Mesodermal cell (in vitro differentiated cells): ENCODE measurements around the gene TM9SF1.

ENCODE experiments used
- H3K27ac ChIP-seq: 2 replicates; pipeline ENCODE4 v1.7.0; 2013; ENCODE audit warnings: mild to moderate bottlenecking, low read depth, low read length, moderate library complexity; ENCODE audit not compliant: severe bottlenecking
- H3K36me3 ChIP-seq: 2 replicates; pipeline ENCODE4 v1.7.1; 2013; ENCODE audit warnings: mild to moderate bottlenecking, low read length, moderate library complexity; ENCODE audit not compliant: control insufficient read depth, insufficient read depth
- H3K4me1 ChIP-seq: one replicate; pipeline ENCODE4 v1.7.1; 2013; ENCODE audit warnings: mild to moderate bottlenecking, low read length; ENCODE audit not compliant: insufficient read depth, control insufficient read depth, poor library complexity, severe bottlenecking
- H3K4me3 ChIP-seq: 2 replicates; pipeline ENCODE4 v1.7.0; 2013; ENCODE audit warnings: low read length, control low read depth, mild to moderate bottlenecking; ENCODE audit not compliant: insufficient read depth, poor library complexity, severe bottlenecking; ENCODE audit errors: extremely low read depth
- H3K9me3 ChIP-seq: 2 replicates; pipeline ENCODE4 v1.7.1; 2013; ENCODE audit warnings: mild to moderate bottlenecking, low read length, moderate library complexity; ENCODE audit not compliant: control insufficient read depth
- WGBS, 2 experiments: methylation state at CpG; one replicate each; pipeline ENCODE4 v1.1.5; 2013; ENCODE audit warnings: missing lambda C conversion rate in 2 of 2; ENCODE audit not compliant: insufficient coverage in 2 of 2; 5-methylcytosine and 5-hydroxymethylcytosine counted together

The TM9SF1 gene

DNA sequence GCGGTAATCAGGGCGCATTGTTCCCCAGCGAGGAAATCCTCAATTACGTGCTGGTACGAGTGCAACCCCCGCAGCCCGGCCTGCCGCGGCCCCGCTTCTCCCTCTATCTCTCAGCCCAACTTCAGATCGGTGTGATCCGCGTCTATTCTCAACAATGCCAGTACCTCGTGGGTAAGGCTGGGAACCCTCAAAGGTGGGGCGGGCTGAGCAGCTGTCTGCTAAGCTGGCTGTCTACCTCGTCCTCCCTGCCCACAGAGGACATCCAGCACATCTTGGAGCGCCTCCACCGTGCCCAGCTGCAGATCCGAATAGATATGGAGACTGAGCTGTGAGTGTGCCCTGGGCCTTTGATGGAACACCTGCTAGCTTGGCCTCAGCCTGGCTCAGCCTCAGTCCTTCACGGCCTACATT is 22.4 kb downstream of the TM9SF1 start:
- no peaks in the 10 kb centered on the region for H3K9me3 ChIP-seq
- no peaks in the 10 kb centered on the region for H3K4me1 ChIP-seq
- WGBS, 2 experiments: 94 to 98% methylated on average over 15 to 20 of the region's 20 CpGs
- no peak overlapping the region for H3K27ac ChIP-seq
- H3K36me3 ChIP-seq: peaks cover 18% of the 10 kb centered on the region
- peak overlapping the region; percentile 37 for H3K4me3 ChIP-seq

DNA sequence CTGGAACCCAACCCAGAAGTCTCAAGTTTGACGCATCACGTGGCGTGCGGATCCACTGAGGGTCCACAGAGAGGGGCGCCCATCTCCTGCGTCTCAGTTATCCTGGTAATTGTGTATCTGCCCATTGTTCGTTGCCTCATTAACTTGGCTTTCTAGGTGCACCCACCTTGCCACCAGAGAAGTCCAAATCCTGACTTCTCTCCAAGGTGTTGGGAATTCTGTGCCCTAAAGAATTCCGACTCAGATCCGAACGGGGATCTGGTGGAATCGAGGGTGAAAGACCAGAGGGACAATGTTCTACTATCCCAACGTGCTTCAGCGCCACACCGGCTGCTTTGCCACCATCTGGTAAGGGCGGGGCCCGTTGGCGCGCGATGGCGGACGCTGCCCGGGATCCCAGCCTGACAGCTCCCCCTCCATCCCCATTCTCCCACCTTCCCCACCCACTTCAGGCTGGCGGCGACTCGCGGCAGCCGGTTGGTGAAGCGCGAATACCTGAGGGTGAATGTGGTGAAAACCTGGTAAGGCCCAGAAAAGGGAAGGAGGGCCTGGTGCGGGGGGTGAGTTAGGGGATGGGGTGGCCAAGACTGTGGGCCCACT is 22.9 kb downstream of the TM9SF1 start:
- Histone ChIP-seq H3K4me3 (peak overlapping the region; percentile 37), H3K36me3 (peaks cover 17% of the 10 kb centered on the region), H3K27ac (no peak overlapping the region), H3K9me3 (no peaks in the 10 kb centered on the region), H3K4me1 (no peaks in the 10 kb centered on the region)
- 81 to 83% methylated on average over 20 to 26 of the region's 30 CpGs for WGBS, 2 experiments

DNA sequence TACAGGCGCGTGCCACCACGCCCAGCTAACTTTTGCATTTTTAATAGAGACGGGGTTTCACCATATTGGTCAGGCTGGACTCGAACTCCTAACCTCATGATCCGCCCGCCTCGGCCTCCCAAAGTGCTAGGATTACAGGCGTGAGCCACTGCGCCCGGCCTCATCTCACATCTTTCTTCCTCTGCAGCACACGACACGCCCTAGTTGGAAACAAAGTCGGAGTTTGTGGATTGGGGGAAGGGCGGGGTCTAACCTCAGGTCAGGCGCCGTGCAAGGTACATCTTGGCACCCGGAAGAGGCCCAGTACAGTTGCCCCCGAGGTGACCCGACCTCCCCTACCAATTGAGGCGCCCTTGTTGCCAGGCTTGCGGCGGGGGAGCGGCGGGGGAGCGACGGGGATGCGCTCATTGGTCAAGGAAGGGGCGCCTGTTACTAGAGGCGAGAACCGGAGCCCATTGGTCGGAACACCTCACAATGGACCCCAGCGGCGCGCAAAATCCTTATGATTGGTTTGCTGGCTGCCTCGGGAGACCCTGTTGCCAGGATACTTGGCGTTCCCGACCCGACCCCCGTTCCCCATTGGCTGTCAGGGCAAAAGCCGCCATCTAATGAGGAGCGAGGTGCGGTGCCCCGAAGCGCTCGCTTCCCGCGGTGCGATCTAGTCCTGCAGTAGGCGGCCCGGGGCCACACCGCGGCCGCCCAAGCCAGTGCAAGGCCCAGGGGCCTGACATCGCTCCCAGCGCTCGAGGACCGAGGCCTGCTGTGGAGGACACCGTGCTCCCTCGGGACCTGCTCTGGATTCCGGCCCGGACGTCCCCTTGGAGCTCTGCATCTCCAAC is 23.6 kb downstream of the TM9SF1 start, which contains the start of gene REC8:
Gene REC8 (plus strand): TSS at position 659 of the 839 bp plus-strand sequence. CDS start 473 bp downstream, outside the sequence.
- Histone ChIP-seq H3K4me1 (no peaks in the 10 kb centered on the region), H3K4me3 (peak within 1 kb of the TSS; percentile 37), H3K9me3 (no peaks in the 10 kb centered on the region), H3K27ac (no peak within 1 kb of the TSS), H3K36me3 (peaks cover 13% of the 10 kb centered on the region)
- WGBS, 2 experiments: 20 to 29% methylated on average over 47 to 59 of the region's 63 CpGs

DNA sequence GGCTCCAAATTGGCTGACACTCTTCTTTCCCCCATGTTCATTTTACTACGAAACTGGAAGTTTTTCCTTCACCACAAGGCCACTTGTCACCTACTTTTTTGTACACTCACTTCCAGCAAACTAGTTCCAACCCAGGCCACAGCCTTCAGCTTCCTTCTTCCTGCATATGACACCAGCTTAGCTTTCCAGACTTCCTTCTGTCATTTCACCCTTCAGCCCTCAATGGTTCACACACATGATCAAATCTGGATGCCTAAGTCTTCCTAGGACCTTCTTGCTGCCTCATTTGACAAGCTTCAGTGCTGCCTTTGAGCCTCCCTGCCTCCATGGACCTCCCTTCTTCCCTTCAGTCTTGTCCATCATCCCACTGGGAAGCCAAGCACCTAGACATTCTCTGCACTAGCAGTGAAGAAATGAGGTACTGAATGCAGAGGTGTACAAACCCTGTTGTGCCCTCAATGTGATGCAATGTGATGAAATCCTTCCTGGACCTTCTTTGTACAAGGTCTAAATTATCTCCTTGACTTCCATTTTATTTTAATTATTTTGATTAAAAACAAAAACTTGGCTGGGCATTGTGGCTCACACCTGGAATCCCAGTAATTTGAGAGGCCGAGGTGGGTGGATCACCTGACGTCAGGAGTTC is 27.6 kb downstream of the TM9SF1 start:
- 89% methylated on average over 3 of the region's 3 CpGs for WGBS, 2 experiments
- Histone ChIP-seq H3K36me3 (peaks cover 51% of the 10 kb centered on the region), H3K27ac (no peak overlapping the region), H3K9me3 (no peaks in the 10 kb centered on the region), H3K4me3 (no peak overlapping the region), H3K4me1 (no peaks in the 10 kb centered on the region)

DNA sequence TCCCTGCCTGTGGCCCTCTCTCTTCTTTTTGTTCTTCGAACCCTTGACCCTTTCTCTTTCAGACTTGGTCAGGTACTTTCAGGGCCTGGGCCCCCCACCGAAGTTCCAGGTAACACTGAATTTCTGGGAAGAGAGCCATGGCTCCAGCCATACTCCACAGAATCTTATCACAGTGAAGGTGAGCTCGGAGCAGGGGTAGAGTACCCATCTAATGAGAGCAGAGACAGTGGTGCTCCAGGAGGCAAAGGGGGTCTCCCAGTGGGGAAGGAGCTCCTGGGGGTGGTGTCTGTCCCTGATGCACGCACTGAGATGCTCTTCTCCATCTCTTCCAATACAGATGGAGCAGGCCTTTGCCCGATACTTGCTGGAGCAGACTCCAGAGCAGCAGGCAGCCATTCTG is 29.5 kb downstream of the TM9SF1 start:
- no peaks in the 10 kb centered on the region for H3K4me1 ChIP-seq
- no peak overlapping the region for H3K27ac ChIP-seq
- peaks cover 52% of the 10 kb centered on the region for H3K36me3 ChIP-seq
- WGBS, 2 experiments: 90 to 94% methylated on average over 2 to 4 of the region's 5 CpGs
- no peak overlapping the region for H3K4me3 ChIP-seq
- no peaks in the 10 kb centered on the region for H3K9me3 ChIP-seq

DNA sequence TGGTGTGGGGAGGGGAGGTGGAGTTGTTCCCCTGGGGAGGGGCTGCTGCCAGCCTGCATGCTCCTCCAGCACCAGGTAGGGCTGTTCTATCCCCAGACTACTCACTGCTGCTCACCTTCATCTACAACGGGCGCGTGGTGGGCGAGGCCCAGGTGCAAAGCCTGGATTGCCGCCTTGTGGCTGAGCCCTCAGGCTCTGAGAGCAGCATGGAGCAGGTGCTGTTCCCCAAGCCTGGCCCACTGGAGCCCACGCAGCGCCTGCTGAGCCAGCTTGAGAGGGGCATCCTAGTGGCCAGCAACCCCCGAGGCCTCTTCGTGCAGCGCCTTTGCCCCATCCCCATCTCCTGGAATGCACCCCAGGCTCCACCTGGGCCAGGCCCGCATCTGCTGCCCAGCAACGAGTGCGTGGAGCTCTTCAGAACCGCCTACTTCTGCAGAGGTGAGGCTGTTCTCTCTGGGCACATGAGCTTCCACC is 30.7 kb downstream of the TM9SF1 start:
- Histone ChIP-seq H3K4me1 (no peaks in the 10 kb centered on the region), H3K27ac (no peak overlapping the region), H3K4me3 (no peak overlapping the region), H3K9me3 (no peaks in the 10 kb centered on the region), H3K36me3 (peaks cover 61% of the 10 kb centered on the region)
- WGBS, 2 experiments: 96 to 98% methylated on average over 9 to 14 of the region's 14 CpGs

DNA sequence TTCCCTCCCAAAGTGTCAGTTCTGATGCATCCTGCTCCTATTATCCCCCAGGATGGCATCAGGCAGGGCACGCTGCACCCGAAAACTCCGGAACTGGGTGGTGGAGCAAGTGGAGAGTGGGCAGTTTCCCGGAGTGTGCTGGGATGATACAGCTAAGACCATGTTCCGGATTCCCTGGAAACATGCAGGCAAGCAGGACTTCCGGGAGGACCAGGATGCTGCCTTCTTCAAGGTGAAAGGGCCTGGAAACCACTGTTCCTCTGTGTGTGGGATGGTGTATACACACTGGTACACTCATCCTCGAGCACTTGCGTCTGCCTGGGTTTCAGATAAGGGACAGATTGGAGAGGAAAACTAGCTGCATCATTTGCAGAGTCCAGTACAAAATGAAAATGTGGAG is 33.1 kb downstream of the TM9SF1 start:
- H3K4me3 ChIP-seq: peak overlapping the region; percentile 38
- H3K4me1 ChIP-seq: no peaks in the 10 kb centered on the region
- H3K9me3 ChIP-seq: no peaks in the 10 kb centered on the region
- H3K27ac ChIP-seq: no peak overlapping the region
- WGBS, 2 experiments: 97 to 98% methylated on average over 8 of the region's 8 CpGs
- peaks cover 68% of the 10 kb centered on the region for H3K36me3 ChIP-seq

DNA sequence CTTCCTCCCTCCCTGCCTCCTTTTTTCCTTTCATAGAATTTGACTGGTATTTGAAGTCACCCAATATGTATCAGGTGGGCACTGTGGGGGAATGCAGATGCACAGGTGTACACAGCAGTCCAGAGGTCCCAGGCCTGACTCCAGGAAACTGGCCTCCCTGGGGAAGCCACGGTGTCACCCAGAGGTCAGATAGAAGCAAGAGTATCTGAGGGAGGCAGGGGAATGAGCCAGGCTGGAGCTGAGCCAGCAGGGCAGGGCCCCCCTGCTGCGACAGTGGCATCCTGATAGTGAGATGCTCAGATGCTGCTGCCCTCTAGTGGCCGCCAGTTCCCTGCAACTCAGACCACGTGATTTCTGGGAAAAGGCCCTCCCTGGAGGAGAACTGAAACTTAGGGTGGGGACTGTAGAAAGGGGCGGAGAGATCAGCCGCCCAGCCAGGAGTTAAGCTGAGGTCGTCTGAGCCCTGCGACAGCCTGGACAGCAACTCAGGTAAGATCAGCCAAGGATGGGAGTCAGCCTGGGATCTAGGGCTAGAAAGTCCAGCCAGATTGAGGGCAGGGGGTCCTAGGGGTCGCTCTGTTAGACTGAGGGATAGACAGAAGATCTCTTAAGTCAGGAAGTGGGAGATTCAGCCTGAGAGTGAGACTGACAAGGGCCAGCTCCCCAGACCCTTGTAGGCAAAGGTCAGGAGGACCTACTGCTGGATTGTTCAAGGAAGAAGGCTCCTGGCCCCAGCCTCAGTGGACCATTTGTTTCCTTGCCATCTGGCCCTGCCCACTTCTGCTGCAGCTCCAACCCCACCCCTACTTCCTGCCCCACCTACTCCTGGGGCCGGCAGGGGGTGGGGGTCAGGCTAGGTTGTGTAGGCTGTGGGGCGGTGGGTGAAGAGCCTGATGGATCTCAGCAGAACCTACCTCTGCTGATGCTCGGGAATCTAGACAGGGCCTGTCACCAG is 34.1 kb downstream of the TM9SF1 start, which contains the start of gene IRF9:
Gene IRF9 (plus strand): TSS at position 416 of the 955 bp plus-strand sequence. CDS start 880 bp downstream, outside the sequence.
- Histone ChIP-seq H3K36me3 (peaks cover 72% of the 10 kb centered on the region), H3K4me3 (peak within 1 kb of the TSS; percentile 38), H3K4me1 (no peaks in the 10 kb centered on the region), H3K27ac (peak within 1 kb of the TSS; percentile 71), H3K9me3 (no peaks in the 10 kb centered on the region)
- WGBS, 2 experiments: 9 to 19% methylated on average over 8 to 9 of the region's 12 CpGs

DNA sequence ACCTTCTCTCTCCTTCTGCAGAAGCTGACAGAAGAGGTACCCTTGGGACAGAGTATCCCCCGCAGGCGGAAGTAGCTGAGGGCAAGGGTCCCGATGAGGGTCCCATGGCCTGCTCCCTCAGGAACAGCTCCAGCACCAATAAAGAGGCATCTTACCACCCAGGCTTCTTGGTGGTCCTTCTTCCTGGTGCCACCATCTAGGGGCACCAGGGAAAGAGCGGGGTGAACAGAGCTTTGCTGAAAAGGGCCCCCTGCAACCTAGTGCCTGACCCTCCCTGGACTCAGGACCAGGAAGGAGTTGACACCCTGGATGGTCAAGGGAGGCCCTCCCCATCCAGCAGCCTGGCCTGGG is 34.8 kb downstream of the TM9SF1 start:
- no peaks in the 10 kb centered on the region for H3K4me1 ChIP-seq
- no peak overlapping the region for H3K4me3 ChIP-seq
- H3K27ac ChIP-seq: peak overlapping the region; percentile 59
- H3K9me3 ChIP-seq: no peaks in the 10 kb centered on the region
- H3K36me3 ChIP-seq: peaks cover 72% of the 10 kb centered on the region
- WGBS, 2 experiments: 93 to 100% methylated on average over 2 to 4 of the region's 4 CpGs
